Measurements from ENCODE around the gene FOXP1.

Gene FOXP1

DNA sequence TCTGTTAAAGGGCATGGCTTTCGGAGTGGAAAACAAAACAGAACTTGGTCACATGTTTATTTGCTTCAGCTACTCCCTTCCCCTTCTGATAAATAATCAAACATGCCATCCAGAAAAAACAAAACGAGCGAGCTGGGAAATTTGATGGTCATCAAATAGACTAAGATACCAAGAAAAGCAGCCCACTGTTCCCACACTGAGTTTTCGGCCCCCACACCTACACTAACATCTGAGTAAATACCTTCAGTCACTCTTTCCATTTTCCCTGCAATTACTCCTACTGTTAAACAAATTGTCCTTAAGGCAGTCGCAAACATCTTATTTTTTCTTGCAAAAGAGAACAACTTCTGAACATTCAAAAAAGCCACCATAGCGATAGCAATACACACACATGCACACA, 454.6 kb downstream of the FOXP1 start:
- H3K4me1 ChIP-seq (ENCODE audit: control insufficient read depth, insufficient read depth, low read length), result peaks cover 42% of the 10 kb centered on the region
- no peaks in the 10 kb centered on the region for H3K36me3 ChIP-seq (ENCODE audit: control insufficient read depth, insufficient read depth, low read length)
- H3K9me3 ChIP-seq (ENCODE audit: control insufficient read depth, insufficient read depth, low read length), result no peaks in the 10 kb centered on the region
- H3K4me3 ChIP-seq (ENCODE audit: low read depth, low read length), result no peak overlapping the region
- H3K9ac ChIP-seq (ENCODE audit: low read depth, low read length), result no peak overlapping the region
- no peaks in the 10 kb centered on the region for H3K27me3 ChIP-seq (ENCODE audit: control insufficient read depth, insufficient read depth, low read length)

DNA sequence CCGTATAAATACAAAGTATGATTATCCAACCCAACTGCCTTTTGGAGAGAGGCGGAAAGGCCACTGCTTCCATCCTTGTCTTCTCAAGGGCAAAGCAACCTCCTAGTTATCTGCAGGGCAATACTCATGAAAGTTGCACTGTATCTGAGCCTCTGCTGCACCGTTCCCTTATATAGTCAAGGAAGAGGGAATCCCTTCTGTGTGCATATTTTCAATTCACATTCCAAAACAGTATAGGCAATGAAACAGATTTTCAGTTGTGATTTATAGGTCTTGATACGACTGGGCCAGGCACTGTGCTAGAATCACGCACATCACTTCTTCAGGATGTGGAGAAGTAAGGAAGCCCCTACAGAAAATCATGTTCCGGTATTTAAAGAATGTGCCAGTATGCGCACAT, 455.7 kb downstream of the FOXP1 start:
- no peak overlapping the region for H3K4me3 ChIP-seq (ENCODE audit: low read depth, low read length)
- H3K27me3 ChIP-seq (ENCODE audit: control insufficient read depth, insufficient read depth, low read length), result no peaks in the 10 kb centered on the region
- peaks cover 37% of the 10 kb centered on the region for H3K4me1 ChIP-seq (ENCODE audit: control insufficient read depth, insufficient read depth, low read length)
- H3K9me3 ChIP-seq (ENCODE audit: control insufficient read depth, insufficient read depth, low read length), result no peaks in the 10 kb centered on the region
- H3K9ac ChIP-seq (ENCODE audit: low read depth, low read length), result no peak overlapping the region
- H3K36me3 ChIP-seq (ENCODE audit: control insufficient read depth, insufficient read depth, low read length), result no peaks in the 10 kb centered on the region

DNA sequence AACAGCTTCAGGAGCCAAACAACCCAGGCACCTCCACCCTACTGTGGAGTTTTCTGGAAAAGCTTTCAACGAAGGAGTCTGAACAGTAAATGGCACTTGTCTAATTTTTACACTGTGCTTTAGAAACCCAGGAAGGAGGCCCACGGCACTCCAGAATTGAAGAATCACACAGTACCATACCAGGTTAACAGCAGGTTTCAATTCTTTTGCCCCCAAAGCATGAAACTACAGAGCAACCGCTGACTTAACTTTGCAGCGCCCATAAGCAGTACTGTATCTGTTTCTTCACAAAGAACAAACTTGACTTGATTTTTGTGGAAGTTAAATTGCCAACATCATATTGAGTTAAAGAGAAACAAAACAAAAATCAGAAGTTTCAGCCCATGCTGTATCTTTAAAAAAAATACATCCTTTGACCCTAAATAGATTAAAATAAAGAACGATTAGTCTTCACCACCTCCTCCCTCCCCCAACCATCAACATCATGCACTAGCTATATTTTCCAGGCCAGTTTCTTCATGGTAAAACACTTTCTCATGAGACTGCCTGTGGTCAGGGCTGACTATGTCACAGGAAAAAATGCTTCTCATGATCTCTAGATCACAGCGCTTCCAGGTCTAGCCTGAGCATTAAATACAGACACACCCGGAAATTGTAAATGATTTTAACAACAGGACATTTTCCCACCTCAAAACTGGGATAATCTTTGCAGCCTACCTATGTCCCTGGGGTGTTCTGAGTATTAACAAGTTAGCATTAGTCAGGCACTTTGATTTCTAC, 456.3 kb downstream of the FOXP1 start:
- Histone ChIP-seq H3K4me3 (ENCODE audit: low read depth, low read length) (no peak overlapping the region), H3K9me3 (ENCODE audit: control insufficient read depth, insufficient read depth, low read length) (no peaks in the 10 kb centered on the region), H3K9ac (ENCODE audit: low read depth, low read length) (no peak overlapping the region), H3K27me3 (ENCODE audit: control insufficient read depth, insufficient read depth, low read length) (no peaks in the 10 kb centered on the region), H3K36me3 (ENCODE audit: control insufficient read depth, insufficient read depth, low read length) (no peaks in the 10 kb centered on the region), H3K4me1 (ENCODE audit: control insufficient read depth, insufficient read depth, low read length) (peaks cover 36% of the 10 kb centered on the region)

DNA sequence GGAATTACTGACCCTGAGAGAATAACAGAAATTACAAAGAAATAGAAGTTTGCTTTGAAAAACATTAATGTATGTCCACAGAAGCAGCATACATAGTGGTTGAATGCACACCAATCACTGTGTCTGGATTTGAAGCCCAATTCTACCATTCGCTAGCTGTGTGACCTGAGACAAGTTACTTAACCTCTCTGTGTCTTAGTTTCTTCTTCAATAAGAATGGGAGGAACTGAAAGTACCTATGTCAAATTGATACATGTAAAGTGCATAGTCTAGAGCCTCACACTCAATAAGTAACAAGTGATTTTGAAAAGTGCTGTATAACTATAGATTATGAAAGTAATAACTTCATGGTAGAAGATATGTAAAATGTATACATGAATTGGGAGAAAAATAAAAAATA, 457.8 kb downstream of the FOXP1 start:
- no peaks in the 10 kb centered on the region for H3K27me3 ChIP-seq (ENCODE audit: control insufficient read depth, insufficient read depth, low read length)
- H3K36me3 ChIP-seq (ENCODE audit: control insufficient read depth, insufficient read depth, low read length), result no peaks in the 10 kb centered on the region
- no peak overlapping the region for H3K9ac ChIP-seq (ENCODE audit: low read depth, low read length)
- H3K4me1 ChIP-seq (ENCODE audit: control insufficient read depth, insufficient read depth, low read length), result peaks cover 23% of the 10 kb centered on the region
- no peaks in the 10 kb centered on the region for H3K9me3 ChIP-seq (ENCODE audit: control insufficient read depth, insufficient read depth, low read length)
- no peak overlapping the region for H3K4me3 ChIP-seq (ENCODE audit: low read depth, low read length)

DNA sequence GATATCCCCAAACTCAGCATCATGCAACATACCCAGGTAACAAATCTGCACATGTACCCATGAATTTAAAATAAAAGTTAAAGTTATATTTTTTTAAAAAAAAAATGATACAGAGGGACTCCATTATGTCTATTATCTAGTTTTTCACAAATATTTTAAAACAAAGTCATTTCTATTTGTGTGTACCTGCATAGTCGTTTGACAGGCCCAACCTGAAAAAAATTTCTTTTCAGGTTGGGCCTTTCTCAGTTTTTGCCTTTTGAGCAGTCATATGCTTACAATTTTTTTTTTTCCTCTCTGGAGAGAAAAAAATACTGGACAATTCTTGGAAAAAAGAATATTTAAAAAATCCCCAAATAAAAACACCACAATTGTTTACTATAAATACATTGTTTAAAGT, 459.5 kb downstream of the FOXP1 start:
- Histone ChIP-seq H3K9ac (ENCODE audit: low read depth, low read length) (no peak overlapping the region), H3K4me3 (ENCODE audit: low read depth, low read length) (no peak overlapping the region), H3K27me3 (ENCODE audit: control insufficient read depth, insufficient read depth, low read length) (no peaks in the 10 kb centered on the region), H3K9me3 (ENCODE audit: control insufficient read depth, insufficient read depth, low read length) (no peaks in the 10 kb centered on the region), H3K36me3 (ENCODE audit: control insufficient read depth, insufficient read depth, low read length) (no peaks in the 10 kb centered on the region), H3K4me1 (ENCODE audit: control insufficient read depth, insufficient read depth, low read length) (peaks cover 14% of the 10 kb centered on the region)

DNA sequence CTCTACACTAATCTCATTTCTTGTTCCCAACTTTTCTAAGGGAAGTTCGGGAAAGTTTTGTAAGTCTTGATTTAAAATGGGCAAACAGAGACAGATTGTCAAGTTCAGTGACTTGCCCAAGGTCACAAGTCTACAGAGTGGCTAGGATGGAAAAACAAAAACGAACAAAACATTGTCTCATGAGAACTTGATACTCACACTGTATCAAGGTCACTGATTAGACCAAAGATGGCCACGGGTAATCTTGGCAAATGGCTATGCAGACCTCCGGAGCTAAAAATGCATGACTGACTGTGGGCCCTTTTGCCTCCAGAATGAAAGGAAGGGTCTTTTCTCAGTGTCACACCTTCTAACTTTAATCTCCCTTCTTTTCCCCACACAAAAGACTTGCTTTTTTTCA, 460.9 kb downstream of the FOXP1 start:
- Histone ChIP-seq H3K9me3 (ENCODE audit: control insufficient read depth, insufficient read depth, low read length) (no peaks in the 10 kb centered on the region), H3K4me3 (ENCODE audit: low read depth, low read length) (no peak overlapping the region), H3K36me3 (ENCODE audit: control insufficient read depth, insufficient read depth, low read length) (no peaks in the 10 kb centered on the region), H3K27me3 (ENCODE audit: control insufficient read depth, insufficient read depth, low read length) (no peaks in the 10 kb centered on the region), H3K9ac (ENCODE audit: low read depth, low read length) (no peak overlapping the region), H3K4me1 (ENCODE audit: control insufficient read depth, insufficient read depth, low read length) (peaks cover 3% of the 10 kb centered on the region)

DNA sequence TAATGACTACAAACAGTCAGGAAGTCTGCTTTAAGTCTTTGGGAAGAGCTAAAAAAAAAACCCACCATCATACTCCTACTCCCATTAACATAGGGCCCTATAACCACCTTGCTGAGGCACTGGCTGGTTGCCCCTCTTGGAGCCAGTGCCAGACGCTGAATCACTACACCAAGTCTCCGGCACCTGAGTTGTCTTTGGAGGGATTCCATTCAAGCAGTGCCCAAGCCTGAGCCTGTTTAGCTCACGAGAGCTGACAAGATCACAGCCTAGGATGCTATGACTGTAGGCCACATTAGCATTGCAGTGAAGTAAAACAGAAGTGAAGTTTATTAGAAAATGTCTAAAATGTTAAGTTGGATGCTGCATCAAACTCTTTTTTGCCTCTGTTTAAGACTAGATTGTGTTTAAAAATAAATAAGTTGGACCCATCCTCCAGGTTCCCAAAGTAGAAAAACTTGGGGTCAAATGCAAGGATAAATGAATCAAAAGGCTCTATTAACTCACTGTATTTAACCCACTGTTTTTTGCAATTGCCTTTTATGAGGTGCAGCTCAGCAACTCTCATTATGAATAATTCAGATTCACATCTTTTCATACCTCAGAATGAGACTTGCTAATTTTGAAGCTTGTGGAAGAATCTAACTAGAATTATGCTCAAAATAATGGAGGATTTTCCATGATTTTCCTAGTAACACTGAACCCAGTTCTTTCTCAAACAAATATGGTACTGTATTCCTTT, 461.9 kb downstream of the FOXP1 start:
- Histone ChIP-seq H3K36me3 (ENCODE audit: control insufficient read depth, insufficient read depth, low read length) (no peaks in the 10 kb centered on the region), H3K9ac (ENCODE audit: low read depth, low read length) (no peak overlapping the region), H3K4me3 (ENCODE audit: low read depth, low read length) (no peak overlapping the region), H3K27me3 (ENCODE audit: control insufficient read depth, insufficient read depth, low read length) (no peaks in the 10 kb centered on the region), H3K4me1 (ENCODE audit: control insufficient read depth, insufficient read depth, low read length) (no peaks in the 10 kb centered on the region), H3K9me3 (ENCODE audit: control insufficient read depth, insufficient read depth, low read length) (no peaks in the 10 kb centered on the region)

DNA sequence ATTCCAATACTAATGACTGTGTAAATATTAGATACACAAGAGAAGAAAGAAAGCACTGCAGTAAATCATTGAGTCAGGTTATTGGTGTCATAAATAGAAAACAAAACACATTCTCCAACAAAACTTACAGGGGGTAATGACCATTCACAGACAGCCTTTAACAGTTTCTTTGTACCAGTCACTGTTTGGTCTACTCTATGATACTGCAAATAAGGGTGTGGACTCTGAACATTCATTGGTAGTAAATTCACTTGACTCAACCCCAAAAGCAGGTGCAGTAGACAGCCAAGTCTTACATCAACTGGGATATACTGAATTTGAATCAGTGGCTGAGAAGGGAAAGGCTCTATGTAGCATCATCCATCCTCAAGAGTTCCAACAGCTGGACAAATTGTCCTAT, 463.5 kb downstream of the FOXP1 start:
- no peak overlapping the region for H3K9ac ChIP-seq (ENCODE audit: low read depth, low read length)
- H3K27me3 ChIP-seq (ENCODE audit: control insufficient read depth, insufficient read depth, low read length), result no peaks in the 10 kb centered on the region
- H3K4me1 ChIP-seq (ENCODE audit: control insufficient read depth, insufficient read depth, low read length), result no peaks in the 10 kb centered on the region
- H3K36me3 ChIP-seq (ENCODE audit: control insufficient read depth, insufficient read depth, low read length), result no peaks in the 10 kb centered on the region
- H3K4me3 ChIP-seq (ENCODE audit: low read depth, low read length), result no peak overlapping the region
- no peaks in the 10 kb centered on the region for H3K9me3 ChIP-seq (ENCODE audit: control insufficient read depth, insufficient read depth, low read length)

DNA sequence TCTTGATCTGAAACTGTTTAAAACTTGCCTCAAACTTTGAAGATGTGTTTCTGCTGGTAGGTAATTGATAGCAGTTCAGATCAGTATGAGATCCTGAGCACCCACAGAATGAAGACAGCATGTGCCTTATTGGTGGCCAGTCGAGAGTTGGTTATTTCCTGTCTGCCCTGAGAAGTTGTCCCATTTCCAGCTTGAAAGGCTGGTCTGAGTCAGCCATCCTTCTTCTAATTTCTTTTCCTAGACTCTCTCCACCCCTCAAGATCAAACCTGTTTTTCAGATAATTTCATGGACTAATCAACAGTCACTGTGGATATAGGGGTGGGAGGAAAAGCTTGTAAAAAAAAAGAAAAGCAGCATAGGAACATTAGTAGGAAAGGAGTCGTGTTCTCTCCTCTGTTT, 464.4 kb downstream of the FOXP1 start:
- Histone ChIP-seq H3K4me3 (ENCODE audit: low read depth, low read length) (no peak overlapping the region), H3K36me3 (ENCODE audit: control insufficient read depth, insufficient read depth, low read length) (no peaks in the 10 kb centered on the region), H3K9me3 (ENCODE audit: control insufficient read depth, insufficient read depth, low read length) (no peaks in the 10 kb centered on the region), H3K9ac (ENCODE audit: low read depth, low read length) (no peak overlapping the region), H3K27me3 (ENCODE audit: control insufficient read depth, insufficient read depth, low read length) (no peaks in the 10 kb centered on the region), H3K4me1 (ENCODE audit: control insufficient read depth, insufficient read depth, low read length) (no peaks in the 10 kb centered on the region)

DNA sequence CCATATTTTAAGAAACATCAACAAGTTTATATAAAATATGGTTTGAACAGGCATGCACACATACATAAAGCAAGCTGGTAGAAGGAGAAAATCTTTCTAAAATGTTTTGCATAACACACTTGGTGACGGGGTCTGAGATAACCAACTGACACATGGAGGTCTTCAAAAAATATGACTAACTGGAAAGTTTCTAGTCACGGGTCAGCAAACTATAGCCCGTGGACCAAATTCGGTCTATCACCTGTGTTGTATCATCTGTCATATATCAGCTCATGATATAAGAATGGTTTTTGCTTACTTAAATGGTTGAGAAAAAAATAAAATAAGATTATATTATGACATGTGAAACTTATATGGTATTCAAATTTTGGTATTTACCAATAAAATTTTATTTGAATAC, 465.1 kb downstream of the FOXP1 start:
- Histone ChIP-seq H3K9ac (ENCODE audit: low read depth, low read length) (no peak overlapping the region), H3K4me3 (ENCODE audit: low read depth, low read length) (no peak overlapping the region), H3K36me3 (ENCODE audit: control insufficient read depth, insufficient read depth, low read length) (no peaks in the 10 kb centered on the region), H3K9me3 (ENCODE audit: control insufficient read depth, insufficient read depth, low read length) (no peaks in the 10 kb centered on the region), H3K27me3 (ENCODE audit: control insufficient read depth, insufficient read depth, low read length) (no peaks in the 10 kb centered on the region), H3K4me1 (ENCODE audit: control insufficient read depth, insufficient read depth, low read length) (no peaks in the 10 kb centered on the region)

DNA sequence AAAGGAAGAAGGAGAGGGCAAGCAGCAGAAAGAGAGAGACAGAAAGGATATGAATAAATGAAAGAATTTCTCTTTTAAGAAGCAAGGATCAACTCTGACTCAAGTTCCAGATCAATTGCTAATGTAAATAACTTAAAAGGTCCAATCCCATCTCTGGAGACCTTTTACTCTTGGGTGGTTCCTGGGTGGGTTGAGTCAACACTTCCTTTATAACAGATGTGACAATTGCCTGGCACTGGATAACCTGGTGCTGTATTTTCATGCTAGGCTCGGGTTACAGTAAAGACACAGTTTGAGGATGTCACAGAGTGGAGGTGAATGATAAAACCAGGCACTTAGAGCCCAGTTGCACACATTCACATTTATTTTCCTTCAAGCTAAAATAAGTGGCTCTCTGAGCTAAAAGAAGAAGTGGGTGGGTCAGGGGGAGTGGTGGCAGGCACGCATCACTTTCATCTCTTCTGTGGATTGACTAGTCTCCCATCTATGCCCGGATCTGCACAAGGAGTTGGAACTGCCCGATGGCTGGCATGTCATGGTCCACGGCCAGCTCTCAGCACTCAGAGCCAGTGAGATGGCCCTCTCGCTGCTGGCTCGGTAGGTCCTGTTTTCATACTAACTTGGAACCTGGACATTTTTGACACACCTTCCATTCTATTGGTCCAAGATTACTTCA, 465.8 kb downstream of the FOXP1 start:
- Histone ChIP-seq H3K9ac (ENCODE audit: low read depth, low read length) (no peak overlapping the region), H3K36me3 (ENCODE audit: control insufficient read depth, insufficient read depth, low read length) (no peaks in the 10 kb centered on the region), H3K4me3 (ENCODE audit: low read depth, low read length) (no peak overlapping the region), H3K27me3 (ENCODE audit: control insufficient read depth, insufficient read depth, low read length) (no peaks in the 10 kb centered on the region), H3K4me1 (ENCODE audit: control insufficient read depth, insufficient read depth, low read length) (no peaks in the 10 kb centered on the region), H3K9me3 (ENCODE audit: control insufficient read depth, insufficient read depth, low read length) (no peaks in the 10 kb centered on the region)

DNA sequence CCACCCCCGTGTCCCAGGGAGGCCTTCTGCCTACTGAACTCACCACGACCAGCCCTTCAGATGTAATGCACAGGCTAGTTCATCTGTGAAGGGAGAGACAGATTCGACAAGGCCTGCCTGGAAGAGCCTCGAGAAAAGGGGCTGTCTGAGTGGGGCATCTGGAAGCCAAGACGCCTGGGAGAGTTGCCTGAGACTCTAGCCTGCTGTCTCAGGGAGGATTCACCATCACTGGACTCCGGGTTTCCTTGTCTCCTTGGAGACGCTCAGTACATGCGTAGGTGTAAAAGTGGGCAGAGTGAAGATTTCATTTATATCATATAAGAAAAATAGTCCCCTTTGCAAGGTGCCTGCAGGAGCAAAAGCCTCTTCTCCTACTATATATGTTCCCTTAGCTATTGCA, 468.9 kb downstream of the FOXP1 start:
- Histone ChIP-seq H3K27me3 (ENCODE audit: control insufficient read depth, insufficient read depth, low read length) (no peaks in the 10 kb centered on the region), H3K9ac (ENCODE audit: low read depth, low read length) (no peak overlapping the region), H3K4me3 (ENCODE audit: low read depth, low read length) (no peak overlapping the region), H3K36me3 (ENCODE audit: control insufficient read depth, insufficient read depth, low read length) (no peaks in the 10 kb centered on the region), H3K9me3 (ENCODE audit: control insufficient read depth, insufficient read depth, low read length) (no peaks in the 10 kb centered on the region), H3K4me1 (ENCODE audit: control insufficient read depth, insufficient read depth, low read length) (peaks cover 6% of the 10 kb centered on the region)

Data from iPS-15b (cell line).